Activated CD4-positive, alpha-beta T cell treated with anti-CD3 and anti-CD28 coated beads, Interleukin-2, amount 10 ng/mL, durations not matched to agents 7 days and 5 days (primary cell): Measurements from ENCODE around the gene DCAF6. TPM values are rescaled to one million over a fixed set of nuclear protein-coding genes. Genes with fewer than 3 reads are reported as not detected.

ENCODE experiments used
- CTCF ChIA-PET: fragments of 350-600 bp; sonication (Branson Sonifier 250); formaldehyde crosslinking; loops from one replicate; lab custom pipeline; 2021; ENCODE audit warnings: antibody characterized with exemption; lab: Charles Lee
- POLR2A ChIA-PET: fragments of 350-600 bp; sonication (Branson Sonifier 250); formaldehyde crosslinking; loops from one replicate; lab custom pipeline; 2021; ENCODE audit warnings: antibody characterized with exemption; lab: Charles Lee
- DNase-seq: peaks from one replicate; pipeline ENCODE4 v3.0.0-alpha.2; 2020
- H3K27ac Mint-ChIP-seq: one replicate; pipeline ENCODE4 v1.8.0; 2021; ENCODE audit warnings: mild to moderate bottlenecking, moderate library complexity, mixed read lengths
- H3K27me3 Mint-ChIP-seq: one replicate; pipeline ENCODE4 v1.8.0; 2021; ENCODE audit warnings: mixed read lengths
- H3K36me3 Mint-ChIP-seq: one replicate; pipeline ENCODE4 v1.8.0; 2021; ENCODE audit warnings: low read depth, mixed read lengths
- H3K4me1 Mint-ChIP-seq: one replicate; pipeline ENCODE4 v1.8.0; 2021; ENCODE audit warnings: mixed read lengths
- H3K4me3 Mint-ChIP-seq: one replicate; pipeline ENCODE4 v1.8.0; 2021; ENCODE audit warnings: mild to moderate bottlenecking, moderate library complexity, mixed read lengths
- H3K9me3 Mint-ChIP-seq: one replicate; pipeline ENCODE4 v1.8.0; 2021; ENCODE audit warnings: mixed read lengths
- total RNA-seq, 2 experiments: library from RNA; stranded (reverse); gene quantifications; one replicate each; pipeline ENCODE4 v1.2.3, GENCODE V29; 2021

DCAF6 gene
- total RNA-seq, 2 experiments from 2014 or later: 21.9 to 24.6 TPM

- Mint-ChIP-seq H3K4me3 (no peak overlapping the region), H3K9me3 (no peaks in the 10 kb centered on the region), H3K27ac (no peak overlapping the region), H3K36me3 (no peaks in the 10 kb centered on the region), H3K27me3 (no peaks in the 10 kb centered on the region), H3K4me1 (peaks cover 4% of the 10 kb centered on the region)
- no peak for DNase-seq
- ChIA-PET POLR2A (no interaction called here), CTCF (interaction anchor here (1.2 to 5.7 kb wide), 3 partner anchors 7 to 15 kb away, joined by 3 to 45 read pairs (median 10); no protein-coding TSS in a partner anchor)
Measured at GRCh38 chr1:168086438-168086837, 150.0 kb downstream of the DCAF6 start.

- CTCF ChIA-PET: interaction anchor here (1.2 kb wide), 1 partner anchor 8 kb away, joined by 3 read pairs; no protein-coding TSS in a partner anchor
- peaks cover 3% of the 10 kb centered on the region for H3K4me1 Mint-ChIP-seq
- no peaks in the 10 kb centered on the region for H3K36me3 Mint-ChIP-seq
- no peaks in the 10 kb centered on the region for H3K9me3 Mint-ChIP-seq
- no peak overlapping the region for H3K4me3 Mint-ChIP-seq
- no peaks in the 10 kb centered on the region for H3K27me3 Mint-ChIP-seq
- no peak for DNase-seq
- no peak overlapping the region for H3K27ac Mint-ChIP-seq
- POLR2A ChIA-PET: no interaction called here
Measured at GRCh38 chr1:168087696-168088095, 151.2 kb downstream of the DCAF6 start.

GRCh38 chr1:168088511-168089325 is 152.2 kb downstream of the DCAF6 start:
- Mint-ChIP-seq H3K4me1 (peaks cover 3% of the 10 kb centered on the region), H3K4me3 (no peak overlapping the region), H3K27ac (no peak overlapping the region), H3K9me3 (no peaks in the 10 kb centered on the region), H3K27me3 (no peaks in the 10 kb centered on the region), H3K36me3 (no peaks in the 10 kb centered on the region)
- DNase-seq: no peak
- POLR2A ChIA-PET: no interaction called here
- CTCF ChIA-PET: no interaction called here

- H3K27me3 Mint-ChIP-seq: no peaks in the 10 kb centered on the region
- H3K9me3 Mint-ChIP-seq: no peaks in the 10 kb centered on the region
- H3K4me1 Mint-ChIP-seq: peaks cover 3% of the 10 kb centered on the region
- CTCF ChIA-PET: interaction anchor here (0.9 kb wide), 1 partner anchor 8 kb away, joined by 3 read pairs; no protein-coding TSS in a partner anchor
- H3K27ac Mint-ChIP-seq: no peak overlapping the region
- no peak overlapping the region for H3K4me3 Mint-ChIP-seq
- DNase-seq: no peak
- no peaks in the 10 kb centered on the region for H3K36me3 Mint-ChIP-seq
- POLR2A ChIA-PET: no interaction called here
Measured at GRCh38 chr1:168089326-168089978, 153.0 kb downstream of the DCAF6 start.

- Mint-ChIP-seq H3K27me3 (no peaks in the 10 kb centered on the region), H3K27ac (no peak overlapping the region), H3K4me1 (no peaks in the 10 kb centered on the region), H3K36me3 (no peaks in the 10 kb centered on the region), H3K9me3 (no peaks in the 10 kb centered on the region), H3K4me3 (no peak overlapping the region)
- ChIA-PET CTCF (interaction anchor here (0.9 kb wide), 1 partner anchor 8 kb away, joined by 3 read pairs; no protein-coding TSS in a partner anchor), POLR2A (no interaction called here)
- no peak for DNase-seq
Measured at GRCh38 chr1:168089979-168090337, 153.5 kb downstream of the DCAF6 start.

GRCh38 chr1:168090395-168090794 is 153.9 kb downstream of the DCAF6 start:
- no peaks in the 10 kb centered on the region for H3K36me3 Mint-ChIP-seq
- H3K4me3 Mint-ChIP-seq: no peak overlapping the region
- H3K4me1 Mint-ChIP-seq: no peaks in the 10 kb centered on the region
- DNase-seq: no peak
- POLR2A ChIA-PET: no interaction called here
- CTCF ChIA-PET: interaction anchor here (0.9 to 6.2 kb wide), 2 partner anchors 7 to 9 kb away, joined by 3 to 45 read pairs; no protein-coding TSS in a partner anchor
- peaks cover under 1% of the 10 kb centered on the region for H3K27me3 Mint-ChIP-seq
- H3K27ac Mint-ChIP-seq: no peak overlapping the region
- no peaks in the 10 kb centered on the region for H3K9me3 Mint-ChIP-seq

- Mint-ChIP-seq H3K36me3 (no peaks in the 10 kb centered on the region), H3K9me3 (no peaks in the 10 kb centered on the region), H3K27ac (no peak overlapping the region), H3K27me3 (peaks cover 3% of the 10 kb centered on the region), H3K4me1 (no peaks in the 10 kb centered on the region), H3K4me3 (no peak overlapping the region)
- DNase-seq: no peak
- CTCF ChIA-PET: interaction anchor here (6.2 kb wide), 1 partner anchor 7 kb away, joined by 45 read pairs; no protein-coding TSS in a partner anchor
- POLR2A ChIA-PET: no interaction called here
Measured at GRCh38 chr1:168091063-168091462, 154.6 kb downstream of the DCAF6 start.

- no peak overlapping the region for H3K27ac Mint-ChIP-seq
- no peaks in the 10 kb centered on the region for H3K4me1 Mint-ChIP-seq
- H3K4me3 Mint-ChIP-seq: no peak overlapping the region
- POLR2A ChIA-PET: no interaction called here
- CTCF ChIA-PET: interaction anchor here (6.2 kb wide), 1 partner anchor 8 kb away, joined by 45 read pairs; no protein-coding TSS in a partner anchor
- H3K27me3 Mint-ChIP-seq: peaks cover 3% of the 10 kb centered on the region
- no peaks in the 10 kb centered on the region for H3K9me3 Mint-ChIP-seq
- H3K36me3 Mint-ChIP-seq: no peaks in the 10 kb centered on the region
- no peak for DNase-seq
Measured at GRCh38 chr1:168091720-168092550, 155.5 kb downstream of the DCAF6 start.

GRCh38 chr1:168092566-168093355 is 156.3 kb downstream of the DCAF6 start:
- Mint-ChIP-seq H3K36me3 (no peaks in the 10 kb centered on the region), H3K27ac (no peak overlapping the region), H3K4me3 (no peak overlapping the region), H3K27me3 (peaks cover 3% of the 10 kb centered on the region), H3K9me3 (no peaks in the 10 kb centered on the region), H3K4me1 (no peaks in the 10 kb centered on the region)
- ChIA-PET POLR2A (no interaction called here), CTCF (interaction anchor here (6.2 kb wide), 1 partner anchor 9 kb away, joined by 45 read pairs; no protein-coding TSS in a partner anchor)
- no peak for DNase-seq

- Mint-ChIP-seq H3K4me1 (no peaks in the 10 kb centered on the region), H3K4me3 (no peak overlapping the region), H3K27me3 (peaks cover 3% of the 10 kb centered on the region), H3K9me3 (no peaks in the 10 kb centered on the region), H3K36me3 (no peaks in the 10 kb centered on the region), H3K27ac (no peak overlapping the region)
- CTCF ChIA-PET: interaction anchor here (1.3 to 6.2 kb wide), 2 partner anchors 10 to 12 kb away, joined by 3 to 45 read pairs; no protein-coding TSS in a partner anchor
- POLR2A ChIA-PET: no interaction called here
- DNase-seq: no peak
Measured at GRCh38 chr1:168093616-168094015, 157.1 kb downstream of the DCAF6 start.

GRCh38 chr1:168095476-168095875 is 159.0 kb downstream of the DCAF6 start:
- ChIA-PET POLR2A (no interaction called here), CTCF (interaction anchor here (0.6 to 6.2 kb wide), 3 partner anchors 8 to 111 kb away, joined by 3 to 45 read pairs (median 3); no protein-coding TSS in a partner anchor)
- H3K27ac Mint-ChIP-seq: no peak overlapping the region
- peaks cover 3% of the 10 kb centered on the region for H3K27me3 Mint-ChIP-seq
- no peaks in the 10 kb centered on the region for H3K9me3 Mint-ChIP-seq
- H3K36me3 Mint-ChIP-seq: no peaks in the 10 kb centered on the region
- no peaks in the 10 kb centered on the region for H3K4me1 Mint-ChIP-seq
- H3K4me3 Mint-ChIP-seq: no peak overlapping the region
- no peak for DNase-seq
